Ovary (tissue), 9 donors: ENCODE measurements around the gene SAE1. TPM values are rescaled to one million over a fixed set of nuclear protein-coding genes. Genes with fewer than 3 reads are reported as not detected.

Experiments used
- DNase-seq, 5 donors: peaks; one replicate each; pipeline ENCODE4 v3.0.0-alpha.2; 2019 to 2020
- H3K27ac ChIP-seq, 2 donors: fragments of 200-600 bp; one replicate each; pipeline versions ENCODE4 v1.5.1 to v1.8.0; 2019 to 2022
- H3K27me3 ChIP-seq: fragments of 200-600 bp; one replicate; pipeline ENCODE4 v1.8.0; 2022
- H3K36me3 ChIP-seq: fragments of 200-600 bp; sonication (generic); one replicate; pipeline ENCODE4 v1.5.1; 2019
- H3K4me1 ChIP-seq: one replicate; pipeline ENCODE4 v1.8.1; 2013; ENCODE audit warnings: mild to moderate bottlenecking, moderate library complexity; ENCODE audit not compliant: insufficient read depth
- H3K4me3 ChIP-seq: fragments of 200-600 bp; sonication (generic); one replicate; pipeline ENCODE4 v1.5.1; 2017
- H3K9me3 ChIP-seq, 2 donors: fragments of 200-600 bp in 1 of 2; sonication (generic) in 1 of 2; one replicate each; pipeline versions ENCODE4 v1.5.1 to v1.8.1; 2013 to 2019; ENCODE audit warnings: mild to moderate bottlenecking in 1 of 2, moderate library complexity in 1 of 2
- EP300 ChIP-seq: sonication (generic); formaldehyde crosslinking; IDR thresholded peaks from one replicate; pipeline ENCODE4 v1.6.1; 2017; ENCODE audit warnings: antibody characterized with exemption
- POLR2A ChIP-seq: fragments of 450-650 bp; IDR thresholded peaks from one replicate; pipeline ENCODE4 v1.6.1; 2017; ENCODE audit warnings: antibody characterized with exemption, mild to moderate bottlenecking, moderate library complexity
- WGBS, 3 donors: extraction: QIAGEN DNeasy Blood & Tissue Kit in 1 of 3; methylation state at CpG; one replicate each; pipeline versions ENCODE4 v1.1.5 to v1.1.7; 2013 to 2017; 5-methylcytosine and 5-hydroxymethylcytosine counted together
- intact Hi-C, 4 donors: fragments of 100-400 bp; cut with DNase I; formaldehyde crosslinking; loops; one replicate each; pipeline versions ENCODE4 v1.11.0 to v1.15.1; 2022 to 2023
- polyA plus RNA-seq, 2 donors: library from polyadenylated mRNA; stranded (reverse); fragments of 200-250 nt in 1 of 2; fragments of 350-450 nt in 1 of 2; fragmentation: Illumina TruSeq in 1 of 2; extraction: RNeasy Lipid Tissue Mini Kit (QIAGEN cat#74804) in 1 of 2; gene quantifications; one replicate each; pipeline ENCODE4 v1.2.3, GENCODE V29; 2013 to 2014
- total RNA-seq, 7 donors: library from RNA; depleted of rRNA in 2 of 7; stranded (reverse); fragments of >200 nt in 2 of 7; fragmentation: NEBNext Ultra II Directional in 3 of 7; extraction: Animal tissue kit (Norgen Biotek cat#: 25700) in 3 of 7; gene quantifications; one replicate each; pipeline versions ENCODE4 v1.1.0 to v1.2.4, GENCODE V29; 2016 to 2023
- TF ChIP-seq, protein P1 (sequence below), 3 donors: fragments of 450-650 bp in 2 of 3; fragments of 200-600 bp in 1 of 3; IDR thresholded peaks; one replicate each; pipeline versions ENCODE4 v1.5.1 to v1.8.0; 2016 to 2022; ENCODE audit warnings: antibody characterized with exemption in 3 of 3, mild to moderate bottlenecking in 1 of 3
- donor health status: DM: no; HTN: no; CAD: no; lungs with moderate emphysema.
- donor health status: DM: no; HTN: no; CAD: no.
- donor health status: Bipolar disorder and iron deficiency.
- donor health status: DM: yes; HTN: yes; CAD: no.
- donor health status: DM: no; HTN: no; CAD: no.
- donor health status: DM: yes; HTN: yes; CAD: no.

The SAE1 gene
- total and polyA plus RNA-seq, 9 donors = 25.5 to 138 (median 55.6) TPM

GRCh38 chr19:47176627-47177090, 46.0 kb downstream of the SAE1 start:
- no peaks in the 10 kb centered on the region for H3K36me3 ChIP-seq
- peak overlapping the region in 1 of 2 donors; percentile 42 for H3K27ac ChIP-seq
- H3K27me3 ChIP-seq = no peaks in the 10 kb centered on the region
- no peak overlapping the region for H3K4me3 ChIP-seq
- WGBS, 3 donors = 9 to 11% (median 10%) methylated on average over 5 of the region's 5 CpGs
- no peak for DNase-seq
- intact Hi-C loops = no loop called here
- TF ChIP-seq EP300 (no peak), POLR2A (no peak)
- TF ChIP-seq, protein P1, sequence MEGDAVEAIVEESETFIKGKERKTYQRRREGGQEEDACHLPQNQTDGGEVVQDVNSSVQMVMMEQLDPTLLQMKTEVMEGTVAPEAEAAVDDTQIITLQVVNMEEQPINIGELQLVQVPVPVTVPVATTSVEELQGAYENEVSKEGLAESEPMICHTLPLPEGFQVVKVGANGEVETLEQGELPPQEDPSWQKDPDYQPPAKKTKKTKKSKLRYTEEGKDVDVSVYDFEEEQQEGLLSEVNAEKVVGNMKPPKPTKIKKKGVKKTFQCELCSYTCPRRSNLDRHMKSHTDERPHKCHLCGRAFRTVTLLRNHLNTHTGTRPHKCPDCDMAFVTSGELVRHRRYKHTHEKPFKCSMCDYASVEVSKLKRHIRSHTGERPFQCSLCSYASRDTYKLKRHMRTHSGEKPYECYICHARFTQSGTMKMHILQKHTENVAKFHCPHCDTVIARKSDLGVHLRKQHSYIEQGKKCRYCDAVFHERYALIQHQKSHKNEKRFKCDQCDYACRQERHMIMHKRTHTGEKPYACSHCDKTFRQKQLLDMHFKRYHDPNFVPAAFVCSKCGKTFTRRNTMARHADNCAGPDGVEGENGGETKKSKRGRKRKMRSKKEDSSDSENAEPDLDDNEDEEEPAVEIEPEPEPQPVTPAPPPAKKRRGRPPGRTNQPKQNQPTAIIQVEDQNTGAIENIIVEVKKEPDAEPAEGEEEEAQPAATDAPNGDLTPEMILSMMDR (IDR thresholded peaks at IDR 0.05) = no peak
- peaks cover 6% of the 10 kb centered on the region for H3K4me1 ChIP-seq
- no peaks in the 10 kb centered on the region for H3K9me3 ChIP-seq

DNA sequence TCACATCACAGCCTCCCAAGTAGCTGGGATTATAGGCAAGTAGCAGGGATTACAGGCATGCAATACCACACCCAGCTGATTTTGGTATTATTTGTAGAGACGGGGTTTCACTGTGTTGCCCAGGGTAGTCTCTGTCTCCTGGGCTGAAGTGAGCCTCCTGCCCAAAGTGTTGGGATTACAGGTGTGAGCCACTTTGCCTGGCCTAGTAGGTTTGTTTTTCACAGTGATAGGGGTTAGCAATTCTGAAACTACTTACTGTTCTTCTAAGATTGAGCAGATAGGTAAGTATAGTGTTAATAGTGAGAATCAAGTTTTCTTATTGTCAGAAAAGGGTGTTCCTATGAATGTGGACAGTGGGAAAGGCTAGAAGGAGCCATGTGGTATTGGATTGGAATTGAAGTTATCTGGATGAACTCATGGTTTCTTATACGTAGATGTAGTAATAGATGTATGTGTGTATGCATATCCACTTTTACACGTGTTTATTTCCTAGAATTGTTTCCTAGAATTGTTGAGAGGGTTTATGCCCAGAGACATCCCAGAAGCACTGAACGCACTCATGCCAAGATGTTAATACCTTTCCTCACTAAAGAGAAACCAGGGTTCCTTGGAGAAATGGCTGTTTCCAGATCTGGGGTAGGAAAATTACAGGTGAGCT, 49.1 kb downstream of the SAE1 start:
- intact Hi-C loops = no loop called here
- Histone ChIP-seq H3K27me3 (no peaks in the 10 kb centered on the region), H3K4me1 (peaks cover 6% of the 10 kb centered on the region), H3K36me3 (no peaks in the 10 kb centered on the region), H3K4me3 (no peak overlapping the region), H3K27ac (no peak overlapping the region), H3K9me3 (no peaks in the 10 kb centered on the region)
- WGBS, 3 donors = 84 to 89% (median 88%) methylated on average over 4 of the region's 4 CpGs
- TF ChIP-seq, protein P1 (IDR thresholded peaks at IDR 0.05) = no peak
- TF ChIP-seq EP300 (no peak), POLR2A (no peak)
- DNase-seq = no peak

- TF ChIP-seq, protein P1 (IDR thresholded peaks at IDR 0.05) = no peak
- TF ChIP-seq POLR2A = no peak
- TF ChIP-seq EP300 = no peak
- intact Hi-C loops = no loop called here
- Histone ChIP-seq H3K27me3 (no peaks in the 10 kb centered on the region), H3K36me3 (no peaks in the 10 kb centered on the region), H3K9me3 (no peaks in the 10 kb centered on the region), H3K27ac (no peak overlapping the region), H3K4me1 (no peaks in the 10 kb centered on the region), H3K4me3 (no peak overlapping the region)
- 35 to 55% (median 52%) methylated on average over 2 of the region's 2 CpGs for WGBS, 3 donors
- no peak for DNase-seq
Measured at GRCh38 chr19:47183601-47184000, 53.0 kb downstream of the SAE1 start.

GRCh38 chr19:47186446-47187334, 56.1 kb downstream of the SAE1 start:
- DNase-seq = no peak
- H3K4me1 ChIP-seq = peaks cover 8% of the 10 kb centered on the region
- H3K27ac ChIP-seq = no peak overlapping the region
- no peaks in the 10 kb centered on the region for H3K36me3 ChIP-seq
- H3K27me3 ChIP-seq = no peaks in the 10 kb centered on the region
- intact Hi-C loops = no loop called here
- TF ChIP-seq EP300 (no peak), POLR2A (no peak)
- TF ChIP-seq, protein P1 (IDR thresholded peaks at IDR 0.05) = no peak
- no peak overlapping the region for H3K4me3 ChIP-seq
- no peaks in the 10 kb centered on the region for H3K9me3 ChIP-seq
- WGBS, 3 donors = 86 to 89% (median 87%) methylated on average over 17 of the region's 17 CpGs
